HepG2 (cell line): ENCODE measurements around the gene TEK. TPM values are rescaled to one million over a fixed set of nuclear protein-coding genes. Genes with fewer than 3 reads are reported as not detected.

ENCODE experiments used
- ATAC-seq: fragments of 200-7000 bp; cut with Tn5 transposase; 3 replicates; pipeline ENCODE4 v1.9.1; 2020; ENCODE audit warnings: mild to moderate bottlenecking, moderate library complexity
- BruUV-seq: library from RNA; stranded (reverse); fragments of 400-500 nt; replicated peaks from 2 replicates; lab custom pipeline; 2021; lab: Mats Ljungman, UMichigan
- CTCF ChIA-PET: fragments of 300-600 bp; formaldehyde crosslinking; extraction: SDS; loops from one replicate; lab custom pipeline; 2021; ENCODE audit warnings: low total read pairs, inconsistent platforms, low intra/inter-chr PET ratio; lab: Yijun Ruan, JAX
- POLR2A ChIA-PET: fragments of 350-600 bp; sonication (Branson Sonifier 250); formaldehyde crosslinking; loops from one replicate; lab custom pipeline; 2020; ENCODE audit warnings: antibody characterized with exemption, inconsistent platforms; lab: Yijun Ruan, JAX
- DNase-seq: peaks from one replicate; pipeline ENCODE4 v3.0.0-alpha.2; 2015; ENCODE audit warnings: low spot score
- FAIRE-seq: peaks from 3 replicates; lab custom pipeline; 2011; peaks lifted over from hg19 to GRCh38; lab: Jason Lieb, UNC
- H2AFZ ChIP-seq: one replicate; pipeline ENCODE4 v1.6.1; 2011; ENCODE audit warnings: low read length, inconsistent platforms
- H3K27ac ChIP-seq: fragments of 300-600 bp; 3 replicates; pipeline ENCODE4 v1.8.0; 2011; ENCODE audit warnings: mixed run types, mild to moderate bottlenecking, mixed read lengths, low read length, inconsistent platforms; ENCODE audit not compliant: insufficient read depth; ENCODE audit errors: extremely low read length
- H3K27me3 ChIP-seq, 2 experiments: fragments of 200-600 bp in 1 of 2; 2 replicates in 1 of 2; 3 replicates in 1 of 2; pipeline versions ENCODE4 v1.6.0 to v1.8.0; 2011; ENCODE audit warnings: low read length in 2 of 2, mild to moderate bottlenecking in 2 of 2, moderate library complexity in 2 of 2, inconsistent platforms in 1 of 2; ENCODE audit not compliant: insufficient read depth in 2 of 2, control insufficient read depth in 1 of 2
- H3K36me3 ChIP-seq, 2 experiments: fragments of 200-600 bp in 1 of 2; replicated peaks in 1 of 2; 2 replicates in 1 of 2; 3 replicates in 1 of 2; pipeline versions ENCODE4 v1.5.1 to v1.8.0; 2011; ENCODE audit warnings: low read length in 2 of 2, inconsistent platforms in 1 of 2; ENCODE audit not compliant: insufficient read depth in 2 of 2, control insufficient read depth in 1 of 2
- H3K4me1 ChIP-seq: 2 replicates; pipeline ENCODE4 v1.5.1; 2012; ENCODE audit warnings: low read length, inconsistent platforms; ENCODE audit not compliant: insufficient read depth
- H3K4me2 ChIP-seq: 2 replicates; pipeline ENCODE4 v1.6.0; 2011; ENCODE audit warnings: low read depth, low read length, inconsistent platforms
- H3K4me3 ChIP-seq, 3 experiments: fragments of 200-600 bp in 1 of 3; sonication (generic), shearing (Covaris generic) in 1 of 3; replicated peaks in 1 of 3; 2 replicates each; pipeline ENCODE4 v1.5.1; 2011 to 2016; ENCODE audit warnings: low read length in 3 of 3, inconsistent platforms in 2 of 3, low read depth in 2 of 3, mild to moderate bottlenecking in 2 of 3, control low read depth in 1 of 3, mixed read lengths in 1 of 3; ENCODE audit not compliant: insufficient read depth in 1 of 3
- H3K79me2 ChIP-seq: one replicate; pipeline ENCODE4 v1.6.1; 2011; ENCODE audit warnings: low read length, inconsistent platforms; ENCODE audit not compliant: insufficient read depth
- H3K9ac ChIP-seq: 2 replicates; pipeline ENCODE4 v1.6.0; 2011; ENCODE audit warnings: mild to moderate bottlenecking, low read depth, low read length, inconsistent platforms; ENCODE audit not compliant: insufficient read depth
- H3K9me3 ChIP-seq: 2 replicates; pipeline ENCODE4 v1.5.1; 2012; ENCODE audit warnings: mild to moderate bottlenecking, low read length
- H4K20me1 ChIP-seq: 2 replicates; pipeline ENCODE4 v1.6.0; 2011; ENCODE audit warnings: inconsistent platforms, mild to moderate bottlenecking, low read length, moderate library complexity; ENCODE audit not compliant: insufficient read depth
- CEBPG ChIP-seq: IDR thresholded peaks from 2 replicates; pipeline ENCODE4 v1.6.1; 2016
- HMGXB3 ChIP-seq: sonication (generic); formaldehyde crosslinking; IDR thresholded peaks from 2 replicates; pipeline ENCODE4 v1.4.0; 2020; ENCODE audit warnings: missing genetic modification reagents, borderline replicate concordance
- HMGXB4 ChIP-seq, 2 experiments: sonication (generic) in 1 of 2; formaldehyde crosslinking in 1 of 2; IDR thresholded peaks; 2 replicates each; pipeline versions ENCODE4 v1.4.0 to v1.6.1; 2018 to 2020; ENCODE audit warnings: missing genetic modification reagents in 2 of 2, borderline replicate concordance in 1 of 2, low read depth in 1 of 2, mild to moderate bottlenecking in 1 of 2, missing biosample characterization in 1 of 2
- NR2C2 ChIP-seq: sonication (generic); formaldehyde crosslinking; IDR thresholded peaks from 2 replicates; pipeline ENCODE4 v1.4.0; 2020; ENCODE audit warnings: missing genetic modification reagents, mild to moderate bottlenecking, moderate library complexity, borderline replicate concordance
- NR2F6 ChIP-seq, 2 experiments: IDR thresholded peaks; 2 replicates each; pipeline ENCODE4 v1.6.1; 2016; ENCODE audit warnings: antibody characterized with exemption in 1 of 2, mild to moderate bottlenecking in 1 of 2
- PRPF4 ChIP-seq: fragments of 200-400 bp; formaldehyde crosslinking; IDR thresholded peaks from 2 replicates; pipeline ENCODE4 v1.6.1; 2016; ENCODE audit warnings: low read length, low read depth; ENCODE audit not compliant: poor library complexity, severe bottlenecking
- SRSF1 ChIP-seq: fragments of 200-400 bp; formaldehyde crosslinking; optimal IDR thresholded peaks from 2 replicates; pipeline ENCODE3; 2017; ENCODE audit warnings: mild to moderate bottlenecking, low read depth, low read length, moderate library complexity
- ZBTB33 ChIP-seq: sonication (generic); formaldehyde crosslinking; IDR thresholded peaks from 2 replicates; pipeline ENCODE4 v1.4.0; 2020; ENCODE audit warnings: missing genetic modification reagents
- ZBTB37 ChIP-seq: sonication (generic); formaldehyde crosslinking; IDR thresholded peaks from 2 replicates; pipeline ENCODE4 v1.4.0; 2020; ENCODE audit warnings: mild to moderate bottlenecking, missing genetic modification reagents
- ZNF263 ChIP-seq: sonication (generic); formaldehyde crosslinking; IDR thresholded peaks from 2 replicates; pipeline ENCODE4 v1.4.0; 2020; ENCODE audit warnings: missing genetic modification reagents
- ZNF468 ChIP-seq: sonication (generic); formaldehyde crosslinking; IDR thresholded peaks from 2 replicates; pipeline ENCODE4 v1.8.0; 2022; ENCODE audit warnings: mild to moderate bottlenecking, moderate library complexity, missing genetic modification reagents
- ZSCAN20 ChIP-seq: sonication (generic); formaldehyde crosslinking; IDR thresholded peaks from 2 replicates; pipeline ENCODE4 v1.4.0; 2020; ENCODE audit warnings: missing genetic modification reagents, mild to moderate bottlenecking, borderline replicate concordance
- WGBS: methylation state at CpG from one replicate; pipeline ENCODE4 v1.1.6; 2017; ENCODE audit warnings: low lambda C conversion rate; 5-methylcytosine and 5-hydroxymethylcytosine counted together
- in situ Hi-C: cut with HindIII; loops from 2 replicates; pipeline ENCODE4 v1.10.0; 2017; ENCODE audit warnings: low pct_unique_long_range_greater_than_20kb; ENCODE audit not compliant: extremely low pct_ligation_motif_present
- intact Hi-C: fragments of 100-400 bp; cut with micrococcal nuclease; formaldehyde crosslinking; loops from one replicate; pipeline ENCODE4 v1.10.0; 2022; ENCODE audit not compliant: unreplicated experiment
- polyA plus RNA-seq, 8 experiments: library from polyadenylated mRNA; depleted of rRNA in 3 of 8; stranded (reverse) in 7 of 8; unstranded in 1 of 8; fragments of >200 nt; fragmentation: Illumina TruSeq in 4 of 8; extraction: Trizol in 4 of 8; gene quantifications; 2 replicates each; pipeline versions ENCODE4 v1.2.1 to v1.2.3, GENCODE V29; 2011 to 2016; ENCODE audit warnings: low read depth in 4 of 8, missing spikeins in 1 of 8, mixed read lengths in 1 of 8; ENCODE audit not compliant: insufficient read depth in 1 of 8
- total RNA-seq, 5 experiments: library from RNA; depleted of rRNA; stranded (reverse); fragments of >200 nt; fragmentation: Illumina TruSeq; extraction: Trizol; gene quantifications; 2 replicates each; pipeline ENCODE4 v1.2.3, GENCODE V29; 2016; ENCODE audit warnings: low read depth in 1 of 5

Gene TEK
- total and polyA plus RNA-seq, 2 of the 13 experiments (the other 11 are each of a cell fraction or from before 2014, with no cell fraction given): not detected

- TF ChIP-seq NR2F6 (IDR thresholded peaks at IDR 0.05) (no peak), NR2F6 (CRISPR knock-in tag; IDR thresholded peaks at IDR 0.05) (no peak), NR2C2 (CRISPR knock-in tag) (no peak), ZSCAN20 (CRISPR knock-in tag) (no peak), CEBPG (CRISPR knock-in tag) (no peak), ZNF468 (CRISPR knock-in tag) (no peak), PRPF4 (no peak)
- TF ChIP-seq, all 625 proteins: peak for 0
These were observed 97.0 kb downstream of the TEK start (continued) for GRCh38 chr9:27206041-27206440.

GRCh38 chr9:27209034-27209433, 100.0 kb downstream of the TEK start:
- H3K79me2 ChIP-seq: no peaks in the 10 kb centered on the region
- H3K27ac ChIP-seq: no peak overlapping the region
- ATAC-seq (no peak), DNase-seq (no peak), FAIRE-seq (no peak)
- H2AFZ ChIP-seq: no peak overlapping the region
- H3K27me3 ChIP-seq: no peaks in the 10 kb centered on the region; a peak in 1 of 5 replicates
- intact Hi-C loops: no loop called here
- H3K9me3 ChIP-seq: no peaks in the 10 kb centered on the region
- H3K36me3 ChIP-seq: no peaks in the 10 kb centered on the region
- no peaks in the 10 kb centered on the region for H4K20me1 ChIP-seq
- no peak overlapping the region for H3K9ac ChIP-seq
- H3K4me1 ChIP-seq: no peaks in the 10 kb centered on the region
- no peak overlapping the region for H3K4me2 ChIP-seq
- in situ Hi-C loops: no loop called here
- CTCF ChIA-PET: no interaction called here
- POLR2A ChIA-PET: no interaction called here
- 0% methylated on average over 3 of the region's 3 CpGs for WGBS
- no TSS peak for BruUV-seq
- no peak overlapping the region for H3K4me3 ChIP-seq
- TF ChIP-seq HMGXB3 (no peak), HMGXB4 (CRISPR knock-in tag; IDR thresholded peaks at IDR 0.05; ENCODE audit: borderline replicate concordance in 1 of 2, low read depth in 1 of 2) (no peak), ZBTB37 (CRISPR knock-in tag) (no peak), ZNF263 (CRISPR knock-in tag) (no peak), SRSF1 (no peak), ZBTB33 (CRISPR knock-in tag) (no peak)
